ENCODE measurements around the gene MOGAT1. TPM values are rescaled to one million over a fixed set of nuclear protein-coding genes. Genes with fewer than 3 reads are reported as not detected.

The MOGAT1 gene
- total and polyA plus RNA-seq, 2 of the 13 experiments (the other 11 are each of a cell fraction or from before 2014, with no cell fraction given) = 0.98 to 4.3 TPM

GRCh38 chr2:222655787-222656525 lies 15.5 kb upstream of the MOGAT1 start, which contains the start of gene FARSB (continued):
- TF ChIP-seq HNF1B (CRISPR knock-in tag; IDR thresholded peaks at IDR 0.05) = peak; percentile 88; the same call in 1 of the 2 replicates
- no peak for TF ChIP-seq ZNF18 (CRISPR knock-in tag; IDR thresholded peaks at IDR 0.05; ENCODE audit: insufficient replicate concordance)
- no peak for TF ChIP-seq GFI1 (CRISPR knock-in tag; IDR thresholded peaks at IDR 0.05; ENCODE audit: borderline replicate concordance)
- TF ChIP-seq JUNB (CRISPR knock-in tag; IDR thresholded peaks at IDR 0.05; ENCODE audit: borderline replicate concordance) = no peak
- TF ChIP-seq ZFP36 (IDR thresholded peaks at IDR 0.05; ENCODE audit: borderline replicate concordance, low read depth, low read length, partially characterized antibody) = no peak
- no peak for TF ChIP-seq CENPBD1 (CRISPR knock-in tag; IDR thresholded peaks at IDR 0.05; ENCODE audit: borderline replicate concordance, low read depth)
- peak; percentile 61; the same call in 1 of the 2 replicates for TF ChIP-seq ZNF614 (CRISPR knock-in tag; IDR thresholded peaks at IDR 0.05; ENCODE audit: borderline replicate concordance)
- 0 out of 2 replicates have a peak, but pooled peaks have one; percentile 29 for TF ChIP-seq ATF2 (CRISPR knock-in tag; IDR thresholded peaks at IDR 0.05)
- TF ChIP-seq TERF1 (CRISPR knock-in tag; IDR thresholded peaks at IDR 0.05) = no peak
- TF ChIP-seq SKI (IDR thresholded peaks at IDR 0.05; ENCODE audit: partially characterized antibody) = peak; percentile 8
- peak; percentile 74 for TF ChIP-seq DRAP1 (CRISPR knock-in tag; IDR thresholded peaks at IDR 0.05)
- TF ChIP-seq ZNF891 (CRISPR knock-in tag; IDR thresholded peaks at IDR 0.05) = peak; percentile 91
- TF ChIP-seq PHF5A (CRISPR knock-in tag; IDR thresholded peaks at IDR 0.05; ENCODE audit: low read depth, unreplicated experiment) = peak; percentile 35
- 0 out of 2 replicates have a peak, but pooled peaks have one; percentile 87 for TF ChIP-seq THYN1 (CRISPR knock-in tag; IDR thresholded peaks at IDR 0.05; ENCODE audit: borderline replicate concordance, low read depth)
- 0 out of 2 replicates have a peak, but pooled peaks have one; percentile 48 for TF ChIP-seq CC2D1A (CRISPR knock-in tag; IDR thresholded peaks at IDR 0.05)
- TF ChIP-seq KLF15 (CRISPR knock-in tag; IDR thresholded peaks at IDR 0.05; ENCODE audit: borderline replicate concordance) = peak; percentile 59; the same call in 1 of the 2 replicates
- 0 out of 2 replicates have a peak, but pooled peaks have one; percentile 66 for TF ChIP-seq GPN1 (CRISPR knock-in tag; IDR thresholded peaks at IDR 0.05; ENCODE audit: borderline replicate concordance)

Data from HepG2 (cell line).